DND-41 (cell line): ENCODE measurements around the gene LAPTM5.

Experiments
- ATAC-seq: fragments of 200-7000 bp; cut with Tn5 transposase; 3 replicates; pipeline ENCODE4 v1.9.1; 2021; ENCODE audit warnings: low read depth; ENCODE audit not compliant: insufficient read depth
- DNase-seq: peaks from one replicate; pipeline ENCODE4 v3.0.0-alpha.2; 2020
- H2AFZ ChIP-seq: 2 replicates; pipeline ENCODE4 v1.6.0; 2012; ENCODE audit warnings: low read depth, low read length
- H3K27ac ChIP-seq: 2 replicates; pipeline ENCODE4 v1.5.1; 2012; ENCODE audit warnings: low read length, inconsistent platforms
- H3K27me3 ChIP-seq: fragments of 200-600 bp; sonication (generic); 2 replicates; pipeline ENCODE4 v1.6.0; 2012; ENCODE audit warnings: low read length, mild to moderate bottlenecking, inconsistent platforms; ENCODE audit not compliant: insufficient read depth, poor library complexity
- H3K36me3 ChIP-seq: 2 replicates; pipeline ENCODE4 v1.5.1; 2012; ENCODE audit warnings: low read length, inconsistent platforms; ENCODE audit not compliant: insufficient read depth
- H3K4me1 ChIP-seq: 2 replicates; pipeline ENCODE4 v1.5.1; 2012; ENCODE audit warnings: mild to moderate bottlenecking, low read length; ENCODE audit not compliant: insufficient read depth
- H3K4me2 ChIP-seq: 2 replicates; pipeline ENCODE4 v1.6.0; 2012; ENCODE audit warnings: mild to moderate bottlenecking, moderate library complexity, low read length, inconsistent platforms; ENCODE audit not compliant: insufficient read depth
- H3K4me3 ChIP-seq, 2 experiments: fragments of 200-600 bp in 1 of 2; shearing (Covaris generic) in 1 of 2; 2 replicates each; pipeline ENCODE4 v1.5.1; 2012 to 2016; ENCODE audit warnings: inconsistent platforms in 2 of 2, low read length in 2 of 2, mild to moderate bottlenecking in 2 of 2, low read depth in 1 of 2, moderate library complexity in 1 of 2
- H3K79me2 ChIP-seq: 2 replicates; pipeline ENCODE4 v1.6.0; 2012; ENCODE audit warnings: low read length, inconsistent platforms; ENCODE audit not compliant: insufficient read depth
- H3K9ac ChIP-seq: 2 replicates; pipeline ENCODE4 v1.6.0; 2012; ENCODE audit warnings: low read depth, mild to moderate bottlenecking, inconsistent platforms, low read length, moderate library complexity
- H3K9me3 ChIP-seq: 2 replicates; pipeline ENCODE4 v1.5.1; 2012; ENCODE audit warnings: low read length, moderate library complexity, mild to moderate bottlenecking, inconsistent platforms; ENCODE audit not compliant: insufficient read depth, severe bottlenecking
- H4K20me1 ChIP-seq: 2 replicates; pipeline ENCODE4 v1.6.0; 2012; ENCODE audit warnings: low read length; ENCODE audit not compliant: insufficient read depth
- EZH2 ChIP-seq: IDR thresholded peaks from 3 replicates; pipeline ENCODE4 v1.6.1; 2012; ENCODE audit warnings: borderline replicate concordance, low read depth, mild to moderate bottlenecking, moderate library complexity, low read length, inconsistent platforms; ENCODE audit not compliant: severe bottlenecking
- TF ChIP-seq, protein P1 (sequence below): IDR thresholded peaks from 2 replicates; pipeline ENCODE4 v1.5.1; 2012; ENCODE audit warnings: borderline replicate concordance, low read length, moderate library complexity, mild to moderate bottlenecking; ENCODE audit not compliant: poor library complexity, severe bottlenecking; ENCODE audit errors: extremely low read depth

Gene LAPTM5

DNA sequence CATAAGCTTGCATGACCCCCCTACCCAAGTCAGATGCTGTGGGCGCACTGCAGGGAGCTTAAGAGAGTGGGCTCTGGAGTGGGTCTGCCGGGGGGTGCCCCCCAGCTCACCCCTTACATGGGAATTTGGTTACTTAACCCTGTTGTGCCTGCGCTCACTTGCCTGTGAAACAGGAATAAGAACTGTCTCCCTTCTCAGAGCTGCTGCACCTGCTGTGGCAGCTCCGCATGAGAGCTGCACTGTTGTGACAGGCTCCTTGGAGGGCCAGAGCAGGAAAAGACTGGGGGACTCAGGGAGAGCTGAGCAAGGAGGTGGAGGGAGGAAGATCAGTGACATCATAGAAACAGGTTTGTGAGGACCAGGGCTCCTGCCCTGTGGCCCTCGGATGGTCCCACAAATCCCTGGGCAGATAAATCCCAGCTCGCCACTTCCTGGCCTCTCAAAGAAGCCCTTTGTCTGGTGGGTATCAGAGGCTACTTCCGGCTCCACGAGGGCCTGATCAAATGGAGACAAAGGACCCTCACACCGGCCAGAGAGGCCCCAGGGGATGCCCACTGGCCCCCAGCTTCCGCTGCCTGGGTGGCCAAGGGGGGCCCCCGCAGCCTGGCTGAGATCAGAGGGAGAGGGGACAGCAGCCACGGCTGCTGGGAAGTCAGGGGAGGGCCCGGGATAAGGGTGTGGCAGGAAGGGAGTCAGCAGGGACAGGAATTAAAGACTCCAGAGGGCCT, 28.9 kb upstream of the LAPTM5 start:
- H3K9me3 ChIP-seq: no peaks in the 10 kb centered on the region
- no peak overlapping the region for H2AFZ ChIP-seq
- peaks cover 3% of the 10 kb centered on the region for H3K27me3 ChIP-seq
- H3K36me3 ChIP-seq: no peaks in the 10 kb centered on the region
- H3K27ac ChIP-seq: no peak overlapping the region
- H3K4me1 ChIP-seq: peaks cover 18% of the 10 kb centered on the region
- H3K79me2 ChIP-seq: no peaks in the 10 kb centered on the region
- no peak overlapping the region for H3K4me2 ChIP-seq
- no peak for ATAC-seq
- TF ChIP-seq, protein P1, sequence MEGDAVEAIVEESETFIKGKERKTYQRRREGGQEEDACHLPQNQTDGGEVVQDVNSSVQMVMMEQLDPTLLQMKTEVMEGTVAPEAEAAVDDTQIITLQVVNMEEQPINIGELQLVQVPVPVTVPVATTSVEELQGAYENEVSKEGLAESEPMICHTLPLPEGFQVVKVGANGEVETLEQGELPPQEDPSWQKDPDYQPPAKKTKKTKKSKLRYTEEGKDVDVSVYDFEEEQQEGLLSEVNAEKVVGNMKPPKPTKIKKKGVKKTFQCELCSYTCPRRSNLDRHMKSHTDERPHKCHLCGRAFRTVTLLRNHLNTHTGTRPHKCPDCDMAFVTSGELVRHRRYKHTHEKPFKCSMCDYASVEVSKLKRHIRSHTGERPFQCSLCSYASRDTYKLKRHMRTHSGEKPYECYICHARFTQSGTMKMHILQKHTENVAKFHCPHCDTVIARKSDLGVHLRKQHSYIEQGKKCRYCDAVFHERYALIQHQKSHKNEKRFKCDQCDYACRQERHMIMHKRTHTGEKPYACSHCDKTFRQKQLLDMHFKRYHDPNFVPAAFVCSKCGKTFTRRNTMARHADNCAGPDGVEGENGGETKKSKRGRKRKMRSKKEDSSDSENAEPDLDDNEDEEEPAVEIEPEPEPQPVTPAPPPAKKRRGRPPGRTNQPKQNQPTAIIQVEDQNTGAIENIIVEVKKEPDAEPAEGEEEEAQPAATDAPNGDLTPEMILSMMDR: no peak
- TF ChIP-seq EZH2: no peak
- no peak for DNase-seq
- H4K20me1 ChIP-seq: no peaks in the 10 kb centered on the region
- no peak overlapping the region for H3K4me3 ChIP-seq
- H3K9ac ChIP-seq: no peak overlapping the region

DNA sequence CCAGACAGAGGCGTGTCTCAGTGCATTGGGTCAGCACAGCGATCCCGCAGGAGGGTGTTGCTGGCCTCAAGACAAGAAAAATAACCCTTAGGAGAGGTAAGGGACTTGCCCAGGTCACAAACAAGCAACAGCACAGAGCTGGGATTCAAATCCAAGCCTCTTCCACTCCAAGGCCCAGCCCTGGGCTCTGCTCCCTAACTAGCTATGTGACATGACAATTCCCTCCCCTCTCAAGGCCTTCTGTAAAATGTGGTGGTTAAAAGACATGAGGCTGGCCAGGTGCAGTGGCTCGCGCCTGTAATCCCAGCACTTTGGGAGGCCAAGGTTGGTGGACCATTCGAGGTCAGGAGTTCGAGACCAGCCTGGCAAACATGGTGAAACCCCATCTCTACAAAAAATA, 28.1 kb upstream of the LAPTM5 start:
- Histone ChIP-seq H3K79me2 (no peaks in the 10 kb centered on the region), H3K4me3 (no peak overlapping the region), H3K9me3 (no peaks in the 10 kb centered on the region), H2AFZ (no peak overlapping the region), H3K4me2 (no peak overlapping the region), H4K20me1 (no peaks in the 10 kb centered on the region), H3K4me1 (peaks cover 11% of the 10 kb centered on the region), H3K9ac (no peak overlapping the region), H3K27ac (no peak overlapping the region), H3K27me3 (no peaks in the 10 kb centered on the region), H3K36me3 (no peaks in the 10 kb centered on the region)
- TF ChIP-seq, protein P1: no peak
- TF ChIP-seq EZH2: no peak
- no peak for DNase-seq
- ATAC-seq: no peak

DNA sequence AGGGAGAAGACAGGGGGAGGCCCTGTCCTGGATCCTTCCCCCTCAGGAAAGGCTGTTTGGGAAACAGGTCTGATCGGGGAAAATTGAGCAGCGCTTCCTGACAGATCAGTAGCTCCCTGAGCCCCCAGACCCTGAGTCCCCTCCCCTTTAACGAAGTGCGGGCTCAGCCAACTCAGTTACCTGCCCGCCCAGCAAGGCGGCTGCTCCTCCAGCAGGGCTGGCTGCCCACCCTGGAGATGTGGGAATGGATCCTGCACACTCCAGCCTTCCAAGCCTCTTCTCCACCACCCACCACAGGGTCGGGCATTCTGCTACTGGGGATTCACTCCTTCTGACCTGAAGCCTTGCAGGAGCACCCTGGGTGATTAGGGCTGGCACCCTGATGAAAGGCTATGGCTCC, 27.6 kb upstream of the LAPTM5 start:
- H3K9ac ChIP-seq: no peak overlapping the region
- H3K36me3 ChIP-seq: no peaks in the 10 kb centered on the region
- no peak overlapping the region for H3K27ac ChIP-seq
- H2AFZ ChIP-seq: no peak overlapping the region
- ATAC-seq (no peak), DNase-seq (no peak)
- H3K9me3 ChIP-seq: no peaks in the 10 kb centered on the region
- H3K27me3 ChIP-seq: no peaks in the 10 kb centered on the region
- H3K4me2 ChIP-seq: no peak overlapping the region
- no peaks in the 10 kb centered on the region for H4K20me1 ChIP-seq
- H3K4me1 ChIP-seq: peaks cover 8% of the 10 kb centered on the region
- no peaks in the 10 kb centered on the region for H3K79me2 ChIP-seq
- TF ChIP-seq, protein P1: no peak
- no peak for TF ChIP-seq EZH2
- H3K4me3 ChIP-seq: no peak overlapping the region
